ENCODE data around the gene EHD4. TPM values are rescaled to one million over a fixed set of nuclear protein-coding genes. Genes with fewer than 3 reads are reported as not detected.

Gene EHD4
- total RNA-seq, 1 donor from 2014 or later, result 30.2 TPM

DNA sequence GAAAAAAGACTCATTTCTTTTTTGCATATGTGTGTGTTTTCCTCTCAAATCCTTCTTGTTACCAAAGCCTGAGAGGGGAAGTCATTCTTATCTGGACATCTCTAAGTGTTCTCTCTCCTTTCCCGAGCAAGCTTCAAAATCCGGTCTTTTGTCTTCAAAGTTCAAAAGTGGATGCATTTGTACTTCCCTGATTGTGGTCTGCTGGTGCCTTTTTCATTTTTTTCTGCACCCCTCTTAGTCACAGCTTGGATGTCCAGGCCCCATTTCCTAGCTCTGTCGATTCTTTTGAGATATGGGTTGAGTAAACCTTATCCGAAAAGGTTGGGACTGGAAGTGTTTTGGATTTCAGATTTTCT is 34.8 kb downstream of the EHD4 start:
- TF ChIP-seq, protein P1, sequence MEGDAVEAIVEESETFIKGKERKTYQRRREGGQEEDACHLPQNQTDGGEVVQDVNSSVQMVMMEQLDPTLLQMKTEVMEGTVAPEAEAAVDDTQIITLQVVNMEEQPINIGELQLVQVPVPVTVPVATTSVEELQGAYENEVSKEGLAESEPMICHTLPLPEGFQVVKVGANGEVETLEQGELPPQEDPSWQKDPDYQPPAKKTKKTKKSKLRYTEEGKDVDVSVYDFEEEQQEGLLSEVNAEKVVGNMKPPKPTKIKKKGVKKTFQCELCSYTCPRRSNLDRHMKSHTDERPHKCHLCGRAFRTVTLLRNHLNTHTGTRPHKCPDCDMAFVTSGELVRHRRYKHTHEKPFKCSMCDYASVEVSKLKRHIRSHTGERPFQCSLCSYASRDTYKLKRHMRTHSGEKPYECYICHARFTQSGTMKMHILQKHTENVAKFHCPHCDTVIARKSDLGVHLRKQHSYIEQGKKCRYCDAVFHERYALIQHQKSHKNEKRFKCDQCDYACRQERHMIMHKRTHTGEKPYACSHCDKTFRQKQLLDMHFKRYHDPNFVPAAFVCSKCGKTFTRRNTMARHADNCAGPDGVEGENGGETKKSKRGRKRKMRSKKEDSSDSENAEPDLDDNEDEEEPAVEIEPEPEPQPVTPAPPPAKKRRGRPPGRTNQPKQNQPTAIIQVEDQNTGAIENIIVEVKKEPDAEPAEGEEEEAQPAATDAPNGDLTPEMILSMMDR (conservative IDR thresholded peaks at IDR 0.05; ENCODE audit: low read depth, low read length), result no peak
- DNase-seq (ENCODE audit: low read depth), result no peak

DNA sequence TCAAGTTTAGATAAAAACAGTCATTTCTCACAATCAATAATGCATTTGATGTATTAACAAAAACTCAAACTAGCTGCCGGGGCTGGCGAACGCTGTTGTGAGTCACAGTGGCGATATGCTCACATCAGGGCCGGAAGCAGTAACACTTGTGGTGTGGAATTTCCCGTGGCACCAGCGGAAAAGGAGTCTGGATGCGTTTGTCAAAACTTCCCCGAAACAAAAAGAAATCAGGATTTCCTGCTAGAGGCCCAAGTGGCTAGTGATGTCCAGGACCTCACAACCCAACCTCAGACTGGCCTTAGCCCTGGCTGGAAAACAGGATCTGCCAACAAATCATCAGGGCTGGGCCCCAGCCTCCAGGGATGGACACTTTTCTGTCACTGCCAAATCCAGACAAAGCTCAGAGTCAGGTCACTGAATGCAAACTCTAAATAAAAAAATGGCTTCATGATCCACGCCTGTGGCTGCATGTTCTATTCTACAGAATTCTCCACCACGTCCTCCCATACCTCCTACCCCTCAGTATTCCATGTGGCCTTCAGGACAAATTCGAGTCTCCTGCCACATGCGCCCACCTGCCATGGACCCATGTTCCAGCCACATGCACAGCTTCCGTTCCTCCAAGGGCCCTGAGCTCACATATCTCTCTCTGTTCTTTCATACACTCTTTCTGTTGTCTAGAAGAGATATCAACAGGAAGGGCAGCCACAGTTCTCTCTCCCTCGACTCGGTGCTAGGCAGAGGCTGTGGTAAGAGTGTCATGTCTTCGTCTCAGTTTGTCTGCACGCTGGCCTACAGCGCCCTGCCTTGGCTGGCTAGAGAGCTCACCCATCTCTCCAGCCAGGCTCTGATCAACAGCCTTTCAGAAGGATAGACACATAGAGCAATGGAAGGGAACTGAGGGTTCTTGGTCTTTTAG is 35.4 kb downstream of the EHD4 start:
- no peak for DNase-seq (ENCODE audit: low read depth)
- TF ChIP-seq, protein P1 (conservative IDR thresholded peaks at IDR 0.05; ENCODE audit: low read depth, low read length), result no peak
- no peak overlapping the region for H3K4me3 ChIP-seq (ENCODE audit: low read depth, low read length)

More for the DNA sequence above, 34.8 kb downstream of the EHD4 start:
- H3K4me3 ChIP-seq (ENCODE audit: low read depth, low read length), result no peak overlapping the region

DNA sequence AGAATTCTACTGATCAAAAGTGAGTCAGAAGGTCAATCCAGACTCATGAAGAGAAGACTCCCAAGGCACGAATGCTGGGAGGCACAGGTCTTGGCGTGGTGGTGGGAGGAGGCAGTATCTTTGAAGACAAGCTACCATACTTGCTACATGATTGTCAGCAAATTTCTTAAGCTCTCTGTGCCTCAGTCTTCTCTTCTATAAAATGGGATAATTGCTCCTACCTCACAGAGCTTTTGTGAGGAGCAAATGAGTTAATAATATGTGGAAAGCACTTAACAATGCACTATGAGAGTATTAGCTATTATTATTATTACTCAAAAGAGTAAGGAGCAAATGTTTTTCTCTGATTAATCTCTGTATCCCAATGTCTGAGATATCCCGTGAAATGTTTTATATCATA is 36.2 kb downstream of the EHD4 start:
- DNase-seq (ENCODE audit: low read depth), result no peak
- no peak overlapping the region for H3K4me3 ChIP-seq (ENCODE audit: low read depth, low read length)
- TF ChIP-seq, protein P1 (conservative IDR thresholded peaks at IDR 0.05; ENCODE audit: low read depth, low read length), result no peak

DNA sequence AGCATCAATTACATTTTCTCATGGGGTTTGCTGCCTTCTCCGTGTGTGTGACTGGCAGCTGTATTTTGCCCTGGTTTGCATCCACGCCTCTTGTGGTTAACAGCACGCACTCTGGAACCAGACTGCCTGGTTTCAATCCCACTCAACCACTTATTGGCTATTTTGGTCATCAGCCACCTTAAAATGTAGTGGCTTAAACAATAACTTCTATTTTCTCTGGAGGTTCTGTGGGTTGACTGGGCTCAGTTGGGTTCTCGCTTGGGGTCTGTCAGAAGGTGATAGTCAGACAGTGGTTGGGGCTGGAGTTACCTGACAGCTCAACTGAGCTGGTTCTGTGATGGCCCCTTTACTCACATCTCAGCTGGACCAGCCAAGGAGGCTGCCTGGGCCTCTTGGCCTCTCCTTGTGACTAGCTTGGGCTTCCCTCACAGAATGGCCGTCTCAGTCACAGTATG is 36.8 kb downstream of the EHD4 start:
- no peak for DNase-seq (ENCODE audit: low read depth)
- no peak overlapping the region for H3K4me3 ChIP-seq (ENCODE audit: low read depth, low read length)
- TF ChIP-seq, protein P1 (conservative IDR thresholded peaks at IDR 0.05; ENCODE audit: low read depth, low read length), result no peak

DNA sequence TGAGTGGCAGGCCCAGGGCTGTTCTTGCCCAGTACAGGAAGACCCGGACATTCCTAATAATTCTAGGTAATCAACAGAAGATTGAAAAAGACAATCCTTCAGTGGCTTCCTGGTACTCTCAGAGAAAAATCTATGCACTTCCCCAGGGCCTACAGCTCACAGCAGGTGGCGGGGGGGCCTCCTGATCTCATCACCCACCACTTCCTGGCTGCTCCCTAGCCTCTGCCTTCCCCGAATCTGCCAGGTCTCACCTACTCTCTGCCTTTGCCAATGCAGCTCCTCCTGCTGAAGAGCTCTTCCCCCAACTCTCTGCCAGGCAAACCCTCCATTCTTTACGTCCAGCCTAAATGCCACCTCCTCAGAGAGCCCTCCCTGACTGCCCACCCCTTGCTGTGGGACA is 37.5 kb downstream of the EHD4 start:
- TF ChIP-seq, protein P1 (conservative IDR thresholded peaks at IDR 0.05; ENCODE audit: low read depth, low read length), result no peak
- H3K4me3 ChIP-seq (ENCODE audit: low read depth, low read length), result no peak overlapping the region
- no peak for DNase-seq (ENCODE audit: low read depth)

DNA sequence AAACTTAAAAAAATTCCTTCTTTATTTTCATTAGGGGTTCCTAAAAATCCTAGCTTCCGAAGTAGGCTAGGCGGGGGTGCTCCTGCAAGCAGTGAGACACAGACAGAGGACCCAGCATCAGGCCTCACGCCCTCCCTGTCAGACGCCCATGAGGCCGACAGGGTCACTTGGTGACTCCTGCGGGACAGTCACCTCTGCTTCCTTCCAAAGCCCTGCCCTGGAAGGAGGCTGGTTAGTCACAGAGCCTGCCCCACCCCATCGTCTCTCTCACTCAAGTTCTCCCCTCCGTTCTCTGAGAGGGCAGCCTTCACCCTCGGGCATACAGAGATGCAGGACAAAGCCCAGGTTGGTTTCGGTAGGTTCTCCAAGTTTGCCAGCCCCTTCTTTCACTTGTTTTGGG is 38.6 kb downstream of the EHD4 start:
- DNase-seq (ENCODE audit: low read depth), result no peak
- TF ChIP-seq, protein P1 (conservative IDR thresholded peaks at IDR 0.05; ENCODE audit: low read depth, low read length), result no peak
- H3K4me3 ChIP-seq (ENCODE audit: low read depth, low read length), result no peak overlapping the region

DNA sequence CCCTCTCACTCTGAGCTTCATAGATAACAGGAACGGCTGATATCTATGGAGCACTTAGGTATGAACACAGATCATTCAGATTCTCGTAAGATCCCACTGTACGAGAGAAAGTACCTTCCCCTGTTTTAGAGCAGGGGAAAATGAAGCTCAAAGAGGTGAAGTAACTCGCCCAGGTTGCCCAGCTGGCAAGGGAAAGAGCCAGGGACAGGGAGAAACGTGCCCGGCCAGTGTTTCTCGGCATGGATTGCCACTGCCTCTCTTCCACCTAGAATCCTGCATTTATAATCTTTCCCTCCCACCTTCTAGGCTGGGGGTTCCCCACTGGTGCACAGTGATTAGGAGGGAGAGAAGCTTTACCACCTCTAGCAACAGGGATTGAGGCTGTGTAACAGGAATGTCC is 39.0 kb downstream of the EHD4 start:
- no peak overlapping the region for H3K4me3 ChIP-seq (ENCODE audit: low read depth, low read length)
- TF ChIP-seq, protein P1 (conservative IDR thresholded peaks at IDR 0.05; ENCODE audit: low read depth, low read length), result no peak
- DNase-seq (ENCODE audit: low read depth), result no peak

All from epithelial cell of proximal tubule (primary cell).